GM23338 (cell line): ENCODE data around the gene RAD51B. TPM values are rescaled to one million over a fixed set of nuclear protein-coding genes. Genes with fewer than 3 reads are reported as not detected.

Experiments used
- ATAC-seq: fragments of 200-7000 bp; cut with Tn5 transposase; 3 replicates; pipeline ENCODE4 v1.9.1; 2020
- DNase-seq: peaks from one replicate; pipeline ENCODE4 v3.0.0-alpha.2; 2015; ENCODE audit warnings: low spot score
- H2AFZ ChIP-seq: fragments of 200-600 bp; sonication (generic); 2 replicates; pipeline ENCODE4 v1.8.0; 2016; ENCODE audit warnings: antibody characterized with exemption, mild to moderate bottlenecking, moderate library complexity
- H3F3A ChIP-seq: fragments of 200-600 bp; sonication (generic); replicated peaks from 2 replicates; pipeline ENCODE4 v1.8.0; 2017; ENCODE audit warnings: antibody characterized with exemption, mixed run types, low read depth
- H3K27ac ChIP-seq: fragments of 200-600 bp; sonication (generic); 2 replicates; pipeline ENCODE4 v1.6.1; 2016; ENCODE audit warnings: low read depth
- H3K27me3 ChIP-seq: fragments of 200-600 bp; sonication (generic); 2 replicates; pipeline ENCODE4 v1.8.0; 2016; ENCODE audit warnings: mild to moderate bottlenecking, mixed run types, moderate library complexity; ENCODE audit not compliant: insufficient read depth
- H3K36me3 ChIP-seq: fragments of 200-600 bp; sonication (generic); 2 replicates; pipeline ENCODE4 v1.8.0; 2016; ENCODE audit warnings: mild to moderate bottlenecking; ENCODE audit not compliant: insufficient read depth
- H3K4me1 ChIP-seq: fragments of 200-600 bp; sonication (generic); 2 replicates; pipeline ENCODE4 v1.8.0; 2016; ENCODE audit warnings: mild to moderate bottlenecking, moderate library complexity; ENCODE audit not compliant: insufficient read depth
- H3K4me2 ChIP-seq: fragments of 200-600 bp; sonication (generic); 2 replicates; pipeline ENCODE4 v1.7.1; 2017; ENCODE audit warnings: mixed run types
- H3K4me3 ChIP-seq: fragments of 200-600 bp; sonication (generic); 2 replicates; pipeline ENCODE4 v1.6.1; 2016; ENCODE audit warnings: mixed run types
- H3K79me2 ChIP-seq: fragments of 200-600 bp; sonication (generic); replicated peaks from 2 replicates; pipeline ENCODE4 v1.8.0; 2017; ENCODE audit warnings: mild to moderate bottlenecking; ENCODE audit not compliant: insufficient read depth
- H3K9me2 ChIP-seq: fragments of 200-600 bp; sonication (generic); 2 replicates; pipeline ENCODE4 v1.8.0; 2017; ENCODE audit not compliant: insufficient read depth
- H4K20me1 ChIP-seq: fragments of 200-600 bp; sonication (generic); replicated peaks from 2 replicates; pipeline ENCODE4 v1.8.0; 2017; ENCODE audit warnings: mild to moderate bottlenecking; ENCODE audit not compliant: insufficient read depth
- H3K27ac Mint-ChIP-seq: 2 replicates; pipeline ENCODE4 v1.8.0; 2020; ENCODE audit warnings: inconsistent platforms, mild to moderate bottlenecking, moderate library complexity, mixed read lengths
- H3K27me3 Mint-ChIP-seq: 3 replicates; pipeline ENCODE4 v1.8.0; 2022; ENCODE audit warnings: low read depth, mild to moderate bottlenecking, moderate library complexity, mixed read lengths, inconsistent platforms; ENCODE audit not compliant: insufficient read depth, poor library complexity
- H3K36me3 Mint-ChIP-seq: 3 replicates; pipeline ENCODE4 v1.8.0; 2021; ENCODE audit warnings: low read depth, mild to moderate bottlenecking, inconsistent platforms, moderate library complexity, mixed read lengths
- H3K4me1 Mint-ChIP-seq: 3 replicates; pipeline ENCODE4 v1.8.0; 2020; ENCODE audit warnings: mild to moderate bottlenecking, inconsistent platforms, mixed read lengths
- H3K4me3 Mint-ChIP-seq: 3 replicates; pipeline ENCODE4 v1.8.0; 2021; ENCODE audit warnings: moderate library complexity, mild to moderate bottlenecking, inconsistent platforms, mixed read lengths
- H3K9me3 Mint-ChIP-seq: 3 replicates; pipeline ENCODE4 v1.8.0; 2020; ENCODE audit warnings: moderate library complexity, mild to moderate bottlenecking, inconsistent platforms, mixed read lengths
- CREB1 ChIP-seq: fragments of 250-450 bp; sonication (Bioruptor Pico); IDR thresholded peaks from 2 replicates; pipeline ENCODE4 v1.5.0; 2020; ENCODE audit warnings: low read depth, mild to moderate bottlenecking, moderate library complexity
- EZH2phosphoT487 ChIP-seq: fragments of 200-600 bp; sonication (generic); IDR thresholded peaks from one replicate; pipeline ENCODE4 v1.8.1; 2018; ENCODE audit warnings: antibody characterized with exemption; ENCODE audit not compliant: unreplicated experiment
- JUNB ChIP-seq: IDR thresholded peaks from one replicate; pipeline ENCODE4 v1.6.1; 2016; ENCODE audit warnings: antibody characterized with exemption; ENCODE audit not compliant: unreplicated experiment
- NANOG ChIP-seq: IDR thresholded peaks from 2 replicates; pipeline ENCODE4 v1.6.1; 2016; ENCODE audit warnings: antibody characterized with exemption, borderline replicate concordance
- POLR2AphosphoS5 ChIP-seq: IDR thresholded peaks from 2 replicates; pipeline ENCODE4 v1.6.1; 2016; ENCODE audit warnings: antibody characterized with exemption, low read depth
- STAT1 ChIP-seq: IDR thresholded peaks from one replicate; pipeline ENCODE4 v1.6.1; 2016; ENCODE audit warnings: antibody characterized with exemption; ENCODE audit not compliant: unreplicated experiment
- ZNF114 ChIP-seq: fragments of 250-450 bp; sonication (Bioruptor Pico); IDR thresholded peaks from 2 replicates; pipeline ENCODE4 v1.5.0; 2020; ENCODE audit warnings: mild to moderate bottlenecking, moderate library complexity
- polyA plus RNA-seq: library from polyadenylated mRNA; unstranded; fragments of >200 nt; fragmentation: Nextera tagmentation; extraction: Ambion mirVana; gene quantifications from 2 replicates; pipeline ENCODE4 v1.2.1, GENCODE V29; 2016
- total RNA-seq: library from RNA; depleted of rRNA; stranded (reverse); fragments of >200 nt; shearing (Covaris generic); gene quantifications from 2 replicates; pipeline ENCODE4 v1.2.3, GENCODE V29; 2014
- TF ChIP-seq, protein P1 (sequence below): IDR thresholded peaks from one replicate; pipeline ENCODE4 v1.6.1; 2018; ENCODE audit warnings: antibody characterized with exemption; ENCODE audit not compliant: unreplicated experiment
- TF ChIP-seq, protein P2 (sequence below), 2 experiments: fragments of 200-600 bp in 1 of 2; sonication (generic) in 1 of 2; conservative IDR thresholded peaks; 2 replicates each; pipeline versions ENCODE4 v1.5.1 to v1.6.1; 2016 to 2017; ENCODE audit warnings: antibody characterized with exemption in 2 of 2, low read depth in 2 of 2, mild to moderate bottlenecking in 2 of 2, moderate library complexity in 1 of 2
- TF ChIP-seq, protein P3 (sequence below): IDR thresholded peaks from 2 replicates; pipeline ENCODE4 v1.6.1; 2016; ENCODE audit warnings: antibody characterized with exemption

The RAD51B gene
- total and polyA plus RNA-seq, 2 experiments from 2014 or later: 15.7 to 29.1 TPM

DNA sequence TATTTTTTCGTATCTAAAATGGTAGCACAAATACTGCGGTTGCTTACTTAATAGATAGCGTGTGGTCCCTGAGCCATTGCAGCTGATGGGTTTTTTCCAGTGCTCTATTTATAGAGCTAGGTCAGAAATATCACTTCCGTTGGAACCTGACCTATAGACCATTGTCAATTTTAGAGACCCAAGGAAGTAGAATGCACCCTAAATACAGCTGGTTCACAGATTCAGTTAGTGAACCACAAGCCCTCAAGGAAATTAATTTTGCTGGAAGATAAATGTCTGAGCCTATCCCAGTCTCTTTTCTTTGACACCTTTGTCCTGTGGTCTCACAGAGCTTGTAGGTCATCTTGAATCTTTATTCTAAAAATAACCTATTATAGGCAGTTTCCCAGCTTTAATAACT lies 582.3 kb downstream of the RAD51B start:
- DNase-seq (no peak), ATAC-seq (no peak)
- Histone ChIP-seq H3K27ac (no peak overlapping the region), H3K36me3 (no peaks in the 10 kb centered on the region), H3K79me2 (no peaks in the 10 kb centered on the region), H4K20me1 (no peaks in the 10 kb centered on the region), H3K4me3 (no peak overlapping the region), H3K4me1 (no peaks in the 10 kb centered on the region; the same call in 1 of the 2 replicates), H3K27me3 (no peaks in the 10 kb centered on the region), H3K9me2 (no peaks in the 10 kb centered on the region), H3K4me2 (no peak overlapping the region), H2AFZ (no peak overlapping the region), H3F3A (no peaks in the 10 kb centered on the region)
- Mint-ChIP-seq H3K9me3 (no peaks in the 10 kb centered on the region), H3K27me3 (no peaks in the 10 kb centered on the region), H3K27ac (no peak overlapping the region), H3K4me3 (no peak overlapping the region), H3K4me1 (peaks cover 10% of the 10 kb centered on the region; the same call in 1 of the 3 replicates), H3K36me3 (no peaks in the 10 kb centered on the region)
- no peak for TF ChIP-seq STAT1
- no peak for TF ChIP-seq JUNB
- TF ChIP-seq NANOG: no peak
- TF ChIP-seq, protein P1, sequence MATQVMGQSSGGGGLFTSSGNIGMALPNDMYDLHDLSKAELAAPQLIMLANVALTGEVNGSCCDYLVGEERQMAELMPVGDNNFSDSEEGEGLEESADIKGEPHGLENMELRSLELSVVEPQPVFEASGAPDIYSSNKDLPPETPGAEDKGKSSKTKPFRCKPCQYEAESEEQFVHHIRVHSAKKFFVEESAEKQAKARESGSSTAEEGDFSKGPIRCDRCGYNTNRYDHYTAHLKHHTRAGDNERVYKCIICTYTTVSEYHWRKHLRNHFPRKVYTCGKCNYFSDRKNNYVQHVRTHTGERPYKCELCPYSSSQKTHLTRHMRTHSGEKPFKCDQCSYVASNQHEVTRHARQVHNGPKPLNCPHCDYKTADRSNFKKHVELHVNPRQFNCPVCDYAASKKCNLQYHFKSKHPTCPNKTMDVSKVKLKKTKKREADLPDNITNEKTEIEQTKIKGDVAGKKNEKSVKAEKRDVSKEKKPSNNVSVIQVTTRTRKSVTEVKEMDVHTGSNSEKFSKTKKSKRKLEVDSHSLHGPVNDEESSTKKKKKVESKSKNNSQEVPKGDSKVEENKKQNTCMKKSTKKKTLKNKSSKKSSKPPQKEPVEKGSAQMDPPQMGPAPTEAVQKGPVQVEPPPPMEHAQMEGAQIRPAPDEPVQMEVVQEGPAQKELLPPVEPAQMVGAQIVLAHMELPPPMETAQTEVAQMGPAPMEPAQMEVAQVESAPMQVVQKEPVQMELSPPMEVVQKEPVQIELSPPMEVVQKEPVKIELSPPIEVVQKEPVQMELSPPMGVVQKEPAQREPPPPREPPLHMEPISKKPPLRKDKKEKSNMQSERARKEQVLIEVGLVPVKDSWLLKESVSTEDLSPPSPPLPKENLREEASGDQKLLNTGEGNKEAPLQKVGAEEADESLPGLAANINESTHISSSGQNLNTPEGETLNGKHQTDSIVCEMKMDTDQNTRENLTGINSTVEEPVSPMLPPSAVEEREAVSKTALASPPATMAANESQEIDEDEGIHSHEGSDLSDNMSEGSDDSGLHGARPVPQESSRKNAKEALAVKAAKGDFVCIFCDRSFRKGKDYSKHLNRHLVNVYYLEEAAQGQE: no peak
- no peak for TF ChIP-seq EZH2phosphoT487
- no peak for TF ChIP-seq POLR2AphosphoS5
- TF ChIP-seq, protein P2, sequence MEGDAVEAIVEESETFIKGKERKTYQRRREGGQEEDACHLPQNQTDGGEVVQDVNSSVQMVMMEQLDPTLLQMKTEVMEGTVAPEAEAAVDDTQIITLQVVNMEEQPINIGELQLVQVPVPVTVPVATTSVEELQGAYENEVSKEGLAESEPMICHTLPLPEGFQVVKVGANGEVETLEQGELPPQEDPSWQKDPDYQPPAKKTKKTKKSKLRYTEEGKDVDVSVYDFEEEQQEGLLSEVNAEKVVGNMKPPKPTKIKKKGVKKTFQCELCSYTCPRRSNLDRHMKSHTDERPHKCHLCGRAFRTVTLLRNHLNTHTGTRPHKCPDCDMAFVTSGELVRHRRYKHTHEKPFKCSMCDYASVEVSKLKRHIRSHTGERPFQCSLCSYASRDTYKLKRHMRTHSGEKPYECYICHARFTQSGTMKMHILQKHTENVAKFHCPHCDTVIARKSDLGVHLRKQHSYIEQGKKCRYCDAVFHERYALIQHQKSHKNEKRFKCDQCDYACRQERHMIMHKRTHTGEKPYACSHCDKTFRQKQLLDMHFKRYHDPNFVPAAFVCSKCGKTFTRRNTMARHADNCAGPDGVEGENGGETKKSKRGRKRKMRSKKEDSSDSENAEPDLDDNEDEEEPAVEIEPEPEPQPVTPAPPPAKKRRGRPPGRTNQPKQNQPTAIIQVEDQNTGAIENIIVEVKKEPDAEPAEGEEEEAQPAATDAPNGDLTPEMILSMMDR (conservative IDR thresholded peaks at IDR 0.05; ENCODE audit: low read depth in 2 of 2): no peak

DNA sequence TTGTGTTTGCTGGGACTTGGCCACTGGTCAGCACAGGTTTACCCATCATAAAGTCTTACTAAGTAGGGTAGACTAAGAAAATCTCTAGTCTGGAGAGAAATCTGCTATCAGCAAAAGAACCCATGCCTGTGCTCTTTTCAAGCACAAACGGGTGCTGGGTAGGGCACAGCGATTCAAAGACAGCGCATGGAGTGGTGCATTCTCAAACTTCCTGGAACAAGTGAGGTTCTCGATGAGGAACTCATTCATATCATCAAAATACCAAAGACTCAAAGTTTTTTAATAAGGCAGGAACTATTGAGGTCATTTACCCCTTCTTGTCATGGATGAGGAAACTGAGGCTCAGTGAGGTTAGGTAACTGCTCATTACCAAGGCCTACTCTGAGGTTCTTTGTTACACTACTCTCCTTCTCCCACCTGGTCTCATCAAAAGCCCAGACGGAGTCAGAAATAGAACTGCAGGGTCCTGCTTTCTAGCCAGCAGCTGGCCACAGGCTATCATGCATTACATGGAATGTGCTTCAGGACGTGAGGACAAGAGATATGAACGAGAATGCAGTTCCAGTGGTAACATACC lies 583.0 kb downstream of the RAD51B start:
- Mint-ChIP-seq H3K4me3 (no peak overlapping the region), H3K4me1 (peaks cover 12% of the 10 kb centered on the region), H3K27ac (no peak overlapping the region), H3K36me3 (no peaks in the 10 kb centered on the region), H3K9me3 (no peaks in the 10 kb centered on the region), H3K27me3 (no peaks in the 10 kb centered on the region)
- Histone ChIP-seq H3K9me2 (no peaks in the 10 kb centered on the region), H3K27me3 (no peaks in the 10 kb centered on the region), H3K79me2 (no peaks in the 10 kb centered on the region), H3K27ac (no peak overlapping the region), H3K4me3 (no peak overlapping the region), H3K4me1 (no peaks in the 10 kb centered on the region; the same call in 1 of the 2 replicates), H2AFZ (no peak overlapping the region), H4K20me1 (no peaks in the 10 kb centered on the region), H3K36me3 (no peaks in the 10 kb centered on the region), H3F3A (no peaks in the 10 kb centered on the region), H3K4me2 (no peak overlapping the region)
- DNase-seq: no peak
- ATAC-seq: no peak
- TF ChIP-seq JUNB (no peak), EZH2phosphoT487 (no peak), CREB1 (CRISPR knock-in tag) (no peak), NANOG (no peak), ZNF114 (CRISPR knock-in tag) (no peak)
- TF ChIP-seq, protein P3, sequence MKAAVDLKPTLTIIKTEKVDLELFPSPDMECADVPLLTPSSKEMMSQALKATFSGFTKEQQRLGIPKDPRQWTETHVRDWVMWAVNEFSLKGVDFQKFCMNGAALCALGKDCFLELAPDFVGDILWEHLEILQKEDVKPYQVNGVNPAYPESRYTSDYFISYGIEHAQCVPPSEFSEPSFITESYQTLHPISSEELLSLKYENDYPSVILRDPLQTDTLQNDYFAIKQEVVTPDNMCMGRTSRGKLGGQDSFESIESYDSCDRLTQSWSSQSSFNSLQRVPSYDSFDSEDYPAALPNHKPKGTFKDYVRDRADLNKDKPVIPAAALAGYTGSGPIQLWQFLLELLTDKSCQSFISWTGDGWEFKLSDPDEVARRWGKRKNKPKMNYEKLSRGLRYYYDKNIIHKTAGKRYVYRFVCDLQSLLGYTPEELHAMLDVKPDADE: no peak
- TF ChIP-seq, protein P1: no peak
